ENCODE measurements around the gene PACC1. TPM values are rescaled to one million over a fixed set of nuclear protein-coding genes. Genes with fewer than 3 reads are reported as not detected.

The PACC1 gene
- total RNA-seq, 1 experiment from 2014 or later: 37.5 TPM

Other genes with a start within 250 kb of the PACC1 start
- gene PPP2R5A, start 129.5 kb downstream of the PACC1 start, total RNA-seq (2014; rRNA removed): 44.0 and 64.7 TPM in 2 replicates
- 153 and 161 TPM in 2 replicates for gene NENF, start 18.0 kb upstream of the PACC1 start, total RNA-seq (2014; rRNA removed)
- gene ATF3, start 193.9 kb upstream of the PACC1 start, total RNA-seq (2014; rRNA removed): 275 and 335 TPM in 2 replicates